Brain microvascular endothelial cell (primary cell): Measurements from ENCODE around the gene PIK3CD.
A peak's percentile ranks its signal among the peaks of the same experiment; 100 is the strongest.
"Not testable (repeated sequence)": the region's sequence is repeated elsewhere in the genome, so short reads cannot be mapped to it uniquely, and the experiment has no call there.

Experiments
- DNase-seq: peaks from one replicate; pipeline ENCODE4 v3.0.0-alpha.2; 2020
- H3K27ac ChIP-seq: fragments of 250-450 bp; sonication (Bioruptor Pico); 2 replicates; pipeline ENCODE4 v1.5.1; 2020; ENCODE audit warnings: mild to moderate bottlenecking, moderate library complexity
- H3K27me3 ChIP-seq: fragments of 250-450 bp; sonication (Bioruptor Pico); replicated peaks from 2 replicates; pipeline ENCODE4 v1.5.1; 2020; ENCODE audit warnings: mild to moderate bottlenecking
- H3K36me3 ChIP-seq: fragments of 250-450 bp; sonication (Bioruptor Pico); replicated peaks from 2 replicates; pipeline ENCODE4 v1.5.1; 2020; ENCODE audit warnings: mild to moderate bottlenecking
- H3K4me3 ChIP-seq: 2 replicates; pipeline ENCODE4 v1.5.1; 2011; ENCODE audit warnings: low read depth, mild to moderate bottlenecking, control low read depth, low read length, moderate library complexity
- in situ Hi-C: cut with HindIII; loops from 2 replicates; pipeline ENCODE4 v1.10.0; 2017; ENCODE audit warnings: low sequenced_read_pairs, low pct_ligation_motif_present
- TF ChIP-seq, protein P1 (sequence below): IDR thresholded peaks from 2 replicates; pipeline ENCODE4 v1.5.1; 2011; ENCODE audit warnings: low read depth, mild to moderate bottlenecking, moderate library complexity, low read length, control low read depth, inconsistent platforms; ENCODE audit errors: missing control alignments

The PIK3CD gene

DNA sequence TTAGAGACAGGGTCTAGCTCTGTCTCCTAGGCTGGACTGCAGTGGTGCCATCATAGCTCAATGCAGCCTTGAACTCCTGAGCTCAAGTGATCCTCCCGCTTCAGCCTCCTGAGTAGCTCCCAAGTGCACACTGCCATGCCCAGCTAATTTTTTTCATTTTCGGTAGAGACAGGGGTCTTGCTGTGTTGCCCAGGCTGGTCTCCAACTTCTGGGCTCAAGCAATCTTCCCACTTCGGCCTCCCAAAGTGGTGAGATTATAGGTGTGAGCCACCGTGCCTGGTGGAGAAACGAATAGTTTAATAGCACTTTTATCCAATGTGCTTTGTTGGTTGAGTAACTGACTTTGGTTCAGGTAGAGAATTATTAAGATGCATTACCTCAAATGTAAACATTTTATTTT, 20.9 kb downstream of the PIK3CD start:
- Histone ChIP-seq H3K36me3 (no peaks in the 10 kb centered on the region), H3K4me3 (no peak overlapping the region), H3K27me3 (no peaks in the 10 kb centered on the region), H3K27ac (no peak overlapping the region)
- in situ Hi-C loops = no loop called here
- TF ChIP-seq, protein P1, sequence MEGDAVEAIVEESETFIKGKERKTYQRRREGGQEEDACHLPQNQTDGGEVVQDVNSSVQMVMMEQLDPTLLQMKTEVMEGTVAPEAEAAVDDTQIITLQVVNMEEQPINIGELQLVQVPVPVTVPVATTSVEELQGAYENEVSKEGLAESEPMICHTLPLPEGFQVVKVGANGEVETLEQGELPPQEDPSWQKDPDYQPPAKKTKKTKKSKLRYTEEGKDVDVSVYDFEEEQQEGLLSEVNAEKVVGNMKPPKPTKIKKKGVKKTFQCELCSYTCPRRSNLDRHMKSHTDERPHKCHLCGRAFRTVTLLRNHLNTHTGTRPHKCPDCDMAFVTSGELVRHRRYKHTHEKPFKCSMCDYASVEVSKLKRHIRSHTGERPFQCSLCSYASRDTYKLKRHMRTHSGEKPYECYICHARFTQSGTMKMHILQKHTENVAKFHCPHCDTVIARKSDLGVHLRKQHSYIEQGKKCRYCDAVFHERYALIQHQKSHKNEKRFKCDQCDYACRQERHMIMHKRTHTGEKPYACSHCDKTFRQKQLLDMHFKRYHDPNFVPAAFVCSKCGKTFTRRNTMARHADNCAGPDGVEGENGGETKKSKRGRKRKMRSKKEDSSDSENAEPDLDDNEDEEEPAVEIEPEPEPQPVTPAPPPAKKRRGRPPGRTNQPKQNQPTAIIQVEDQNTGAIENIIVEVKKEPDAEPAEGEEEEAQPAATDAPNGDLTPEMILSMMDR = no peak
- no peak for DNase-seq

DNA sequence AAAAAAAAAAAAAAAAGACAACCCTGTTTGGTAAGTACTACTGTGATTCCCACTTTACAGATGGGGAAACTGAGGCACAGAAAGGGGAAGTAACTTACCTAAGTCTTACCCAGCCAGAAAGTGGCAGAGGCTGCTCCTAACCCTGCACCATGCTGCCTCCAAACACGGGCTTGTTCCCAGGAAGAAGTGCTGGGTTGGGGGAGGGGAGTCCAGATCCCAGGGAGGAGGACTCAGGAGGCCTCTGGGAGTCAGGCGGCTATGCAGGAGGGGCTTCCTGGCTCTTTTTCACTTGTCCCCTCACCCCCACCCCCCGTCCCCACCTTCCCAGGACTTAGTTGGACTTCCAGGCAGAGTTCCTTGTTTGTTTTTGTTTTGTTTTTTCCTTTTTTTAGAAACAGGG, 23.9 kb downstream of the PIK3CD start:
- no peaks in the 10 kb centered on the region for H3K27me3 ChIP-seq
- H3K36me3 ChIP-seq = no peaks in the 10 kb centered on the region
- TF ChIP-seq, protein P1 = no peak
- in situ Hi-C loops = no loop called here
- no peak overlapping the region for H3K27ac ChIP-seq
- no peak overlapping the region for H3K4me3 ChIP-seq
- no peak for DNase-seq

DNA sequence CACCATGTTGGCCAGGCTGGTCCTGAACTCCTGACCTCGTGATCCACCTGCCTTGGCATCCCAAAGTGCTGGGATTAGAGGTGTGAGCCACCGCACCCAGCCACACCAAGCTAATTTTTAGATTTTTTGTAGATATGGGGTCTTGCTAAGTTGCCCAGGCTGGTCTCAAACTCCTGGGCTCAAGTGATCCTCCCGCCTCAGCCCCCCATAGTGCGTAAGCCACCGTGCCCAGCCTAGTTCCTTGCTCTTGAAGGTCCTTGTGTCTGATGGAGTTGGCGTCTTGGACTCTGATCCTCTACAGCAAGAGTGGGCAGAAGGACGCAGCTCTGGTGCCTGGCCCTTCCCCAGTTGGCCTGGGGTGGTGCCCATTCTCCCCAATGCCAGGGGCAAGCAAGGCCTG, 24.6 kb downstream of the PIK3CD start:
- H3K27me3 ChIP-seq, H3K27ac ChIP-seq, H3K36me3 ChIP-seq, in situ Hi-C loops, H3K4me3 ChIP-seq, DNase-seq: not testable (repeated sequence)

DNA sequence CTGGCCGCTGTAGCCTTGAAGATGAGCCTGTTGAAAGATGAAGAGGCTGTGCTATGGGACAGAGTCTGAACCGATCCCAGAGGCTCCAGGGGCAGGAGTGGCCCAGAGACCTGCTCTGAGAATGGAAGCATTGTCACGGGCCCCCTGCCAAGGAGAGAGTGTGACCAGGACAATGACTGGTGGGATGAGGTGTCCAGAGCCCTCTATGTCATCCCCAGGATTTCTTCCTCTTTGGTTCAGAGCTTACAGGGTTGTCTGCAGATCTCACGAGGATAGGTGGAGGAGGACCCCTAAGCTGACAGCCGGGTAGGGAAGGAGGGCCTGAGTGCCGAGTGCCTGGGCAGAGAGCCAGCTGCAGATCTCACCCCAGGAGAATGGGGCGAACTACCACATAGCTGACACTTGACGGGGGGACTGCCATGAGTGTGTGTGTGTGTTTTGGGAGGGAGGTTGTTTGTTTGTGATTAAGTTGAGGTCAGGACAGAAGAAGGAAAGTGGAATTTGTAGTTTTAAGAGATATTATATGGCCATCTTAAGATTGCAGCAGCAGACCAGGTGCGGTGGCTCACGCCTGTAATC, 25.4 kb downstream of the PIK3CD start:
- in situ Hi-C loops = no loop called here
- TF ChIP-seq, protein P1 = no peak
- DNase-seq = peak; percentile 9
- Histone ChIP-seq H3K36me3 (no peaks in the 10 kb centered on the region), H3K4me3 (no peak overlapping the region), H3K27me3 (no peaks in the 10 kb centered on the region), H3K27ac (no peak overlapping the region)

DNA sequence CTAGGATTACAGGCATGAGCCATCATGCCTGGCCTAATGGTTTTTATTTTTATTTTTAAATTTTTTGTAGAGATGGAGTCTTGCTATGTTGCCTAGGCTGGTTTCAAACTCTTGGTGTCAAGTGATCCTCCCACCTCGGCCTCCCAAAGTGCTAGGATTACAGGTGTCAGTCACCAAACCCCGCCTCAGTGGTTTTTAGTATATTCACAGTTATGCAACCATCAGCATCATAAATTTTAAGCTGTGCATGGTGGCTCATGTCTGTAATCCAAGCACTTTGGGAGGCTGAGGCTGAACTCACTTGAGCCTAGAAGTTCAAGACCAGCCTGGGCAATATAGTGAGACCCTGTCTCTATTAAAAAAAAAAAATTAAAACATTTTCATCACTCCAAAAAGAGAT, 28.6 kb downstream of the PIK3CD start:
- in situ Hi-C loops = no loop called here
- Histone ChIP-seq H3K4me3 (no peak overlapping the region), H3K36me3 (no peaks in the 10 kb centered on the region), H3K27ac (no peak overlapping the region), H3K27me3 (no peaks in the 10 kb centered on the region)
- TF ChIP-seq, protein P1 = no peak
- no peak for DNase-seq

DNA sequence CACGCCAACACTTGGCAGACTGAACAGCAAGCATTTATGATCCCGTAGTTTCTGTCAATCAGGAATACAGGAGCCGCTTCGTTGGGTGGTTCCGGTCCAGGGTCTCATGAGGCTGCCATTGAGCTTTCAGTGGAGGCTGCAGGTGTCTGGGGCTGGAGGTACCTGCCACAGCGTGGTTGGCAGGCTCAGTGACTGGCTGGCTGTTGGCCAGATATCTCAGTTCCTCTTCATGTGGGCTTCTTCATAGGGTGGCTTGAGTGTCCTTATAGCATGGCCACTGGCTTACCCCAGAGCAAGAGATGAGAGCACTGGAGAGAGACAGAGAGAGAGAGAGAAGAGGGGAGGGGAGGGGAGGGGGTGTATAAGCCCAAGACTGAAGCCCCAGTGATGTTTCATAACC, 29.3 kb downstream of the PIK3CD start:
- Histone ChIP-seq H3K27ac (no peak overlapping the region), H3K4me3 (no peak overlapping the region), H3K27me3 (no peaks in the 10 kb centered on the region), H3K36me3 (no peaks in the 10 kb centered on the region)
- TF ChIP-seq, protein P1 = no peak
- DNase-seq = no peak
- in situ Hi-C loops = no loop called here
